ENCODE data around the gene GPR173. TPM values are rescaled to one million over a fixed set of nuclear protein-coding genes. Genes with fewer than 3 reads are reported as not detected.

The GPR173 gene, protein sequence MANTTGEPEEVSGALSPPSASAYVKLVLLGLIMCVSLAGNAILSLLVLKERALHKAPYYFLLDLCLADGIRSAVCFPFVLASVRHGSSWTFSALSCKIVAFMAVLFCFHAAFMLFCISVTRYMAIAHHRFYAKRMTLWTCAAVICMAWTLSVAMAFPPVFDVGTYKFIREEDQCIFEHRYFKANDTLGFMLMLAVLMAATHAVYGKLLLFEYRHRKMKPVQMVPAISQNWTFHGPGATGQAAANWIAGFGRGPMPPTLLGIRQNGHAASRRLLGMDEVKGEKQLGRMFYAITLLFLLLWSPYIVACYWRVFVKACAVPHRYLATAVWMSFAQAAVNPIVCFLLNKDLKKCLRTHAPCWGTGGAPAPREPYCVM
- total RNA-seq (2022): 0.68 and 0.78 TPM in 2 replicates
- Bru-seq, nascent RNA: percentile 33 among the genes with signal in this experiment
- BruChase-seq, experiment 1, labeled RNA remaining after a 6-hour chase: percentile 36 among the genes with signal in this experiment
- BruChase-seq, experiment 2, labeled RNA remaining after a 2-hour chase: percentile 42 among the genes with signal in this experiment
- long read RNA-seq, partial matches to known transcripts: 0 of 1 reads
- long read RNA-seq, other reads (novel, unspliced or antisense): 1 of 1 reads

DNA sequence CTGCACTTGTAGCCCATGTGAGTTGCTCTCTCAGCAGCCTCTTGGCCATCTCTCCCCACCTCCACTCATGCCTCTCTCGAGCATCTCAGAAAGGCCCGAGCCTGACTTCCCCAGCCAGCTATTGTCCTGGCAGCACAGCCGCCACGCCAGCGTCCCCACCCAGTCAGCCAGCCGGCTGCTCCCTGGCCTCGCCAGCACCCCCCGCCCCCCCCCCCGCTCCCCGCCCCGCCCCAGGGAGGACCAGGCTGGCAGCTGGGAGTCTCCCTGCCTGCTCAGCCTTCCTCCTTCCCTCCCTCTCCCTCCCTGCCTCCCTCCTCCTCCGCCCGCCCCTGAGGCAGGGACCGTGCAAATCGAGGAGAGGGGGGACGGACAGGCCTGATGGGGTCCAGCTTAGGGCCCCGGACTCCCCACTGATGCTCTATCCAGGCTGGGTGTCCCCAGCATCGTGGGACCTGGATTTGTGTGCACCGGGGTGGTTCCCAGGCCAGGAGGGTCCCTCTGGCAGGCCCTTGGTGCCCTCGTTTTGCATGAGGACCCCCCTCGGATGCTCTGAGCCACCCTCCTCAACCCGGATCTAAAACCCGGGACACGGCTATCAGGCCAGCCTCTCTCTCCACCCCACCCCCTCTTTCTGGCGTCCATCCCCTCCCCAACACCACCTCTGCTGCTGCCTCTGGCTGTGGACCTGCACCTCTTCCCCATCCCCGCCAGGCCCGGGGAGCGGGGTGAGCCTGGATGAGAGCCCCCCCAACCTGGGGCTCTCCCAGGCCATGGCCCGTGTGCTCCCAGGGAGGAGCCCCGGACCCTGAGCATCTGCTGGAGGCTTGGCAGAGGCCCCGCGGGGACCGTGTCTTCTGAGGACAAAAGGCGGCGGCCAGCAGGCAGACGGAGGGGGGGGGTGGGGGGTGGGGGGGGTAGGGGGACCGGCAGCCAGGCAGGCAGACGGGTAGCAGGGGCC is at the start of gene GPR173:
Gene GPR173 (plus strand): TSS at position 621 of the 958 bp plus-strand sequence. CDS start 27,833 bp downstream, outside the sequence.
- Mint-ChIP-seq H3K27me3 (ENCODE audit: unreplicated experiment) (peaks cover 21% of the 10 kb centered on the region), H3K27ac (ENCODE audit: unreplicated experiment) (no peak within 1 kb of the TSS), H3K36me3 (ENCODE audit: insufficient read depth, unreplicated experiment) (no peaks in the 10 kb centered on the region), H3K9me3 (ENCODE audit: low read depth, unreplicated experiment) (no peaks in the 10 kb centered on the region), H3K4me3 (ENCODE audit: low read depth, unreplicated experiment) (no peak within 1 kb of the TSS), H3K4me1 (ENCODE audit: low read depth, unreplicated experiment) (no peaks in the 10 kb centered on the region)
- no peak for DNase-seq
- TF ChIP-seq CTCF (IDR thresholded peaks at IDR 0.05; ENCODE audit: unreplicated experiment): no peak
- no TSS peak for BruUV-seq (replicated peaks)
- intact Hi-C loops (cut with micrococcal nuclease; ENCODE audit: unreplicated experiment): no loop called here
- CTCF ChIA-PET: no interaction called here

DNA sequence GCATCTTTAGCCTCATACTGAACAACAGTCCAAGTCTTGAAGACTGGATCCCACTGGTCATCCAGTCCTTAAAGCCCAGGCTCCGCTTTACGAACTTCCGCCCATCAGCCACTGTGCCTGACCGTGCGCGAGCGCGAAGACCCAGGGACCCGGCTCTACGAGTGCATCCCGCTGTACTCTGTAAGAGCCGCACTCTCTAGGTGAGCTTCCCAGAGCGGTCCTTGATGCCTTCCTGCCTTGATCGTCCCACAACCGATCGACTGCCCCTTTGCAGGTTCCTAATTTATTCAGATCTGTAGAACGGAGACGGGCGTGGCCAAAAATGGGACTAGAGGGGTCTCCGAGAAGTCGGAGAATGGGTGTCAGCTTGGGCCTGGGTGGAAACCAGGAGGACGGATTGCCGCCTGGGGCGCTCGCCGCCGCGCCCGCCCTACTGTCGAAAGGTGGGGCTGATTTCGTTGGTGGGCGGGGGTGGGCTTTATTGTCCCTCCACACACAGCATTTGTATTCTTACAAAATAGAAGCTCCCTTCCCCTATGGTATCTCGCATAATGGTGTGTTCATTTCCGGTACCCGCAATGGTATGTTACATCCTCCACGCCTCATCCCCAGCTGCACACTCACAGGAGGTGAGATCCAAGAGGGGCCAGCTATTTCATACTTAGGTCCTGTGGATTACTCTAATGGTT is 48.0 kb upstream of the GPR173 start:
- CTCF ChIA-PET: no interaction called here
- no peak for DNase-seq
- Mint-ChIP-seq H3K9me3 (ENCODE audit: low read depth, unreplicated experiment) (no peaks in the 10 kb centered on the region), H3K4me3 (ENCODE audit: low read depth, unreplicated experiment) (no peak overlapping the region), H3K27me3 (ENCODE audit: unreplicated experiment) (peaks cover 62% of the 10 kb centered on the region), H3K36me3 (ENCODE audit: insufficient read depth, unreplicated experiment) (peaks cover 2% of the 10 kb centered on the region), H3K27ac (ENCODE audit: unreplicated experiment) (no peak overlapping the region), H3K4me1 (ENCODE audit: low read depth, unreplicated experiment) (peaks cover 8% of the 10 kb centered on the region)
- intact Hi-C loops (cut with micrococcal nuclease; ENCODE audit: unreplicated experiment): no loop called here
- TF ChIP-seq CTCF (IDR thresholded peaks at IDR 0.05; ENCODE audit: unreplicated experiment): no peak
- no TSS peak for BruUV-seq (replicated peaks)

DNA sequence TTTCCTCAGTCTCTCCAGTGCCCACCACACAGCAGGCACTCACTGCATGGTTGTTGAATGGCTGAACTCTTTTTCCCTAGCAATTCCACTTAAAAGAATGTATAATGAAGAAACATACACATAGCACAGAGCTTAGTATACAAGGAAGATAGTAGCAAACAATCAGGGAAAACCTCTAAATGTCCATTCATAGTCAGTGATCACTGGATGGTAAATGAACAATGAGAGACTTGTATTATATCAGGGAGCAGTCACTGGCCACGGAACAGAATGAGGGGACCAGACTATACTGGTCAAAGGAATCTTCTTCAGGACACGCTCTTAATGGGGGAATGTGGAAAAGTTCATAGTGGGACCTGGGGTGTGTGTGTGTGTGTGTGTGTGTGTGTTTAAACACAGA is 46.6 kb upstream of the GPR173 start:
- CTCF ChIA-PET: no interaction called here
- no peak for DNase-seq
- H3K36me3 Mint-ChIP-seq (ENCODE audit: insufficient read depth, unreplicated experiment): no peaks in the 10 kb centered on the region
- no TSS peak for BruUV-seq (replicated peaks)
- no peak overlapping the region for H3K27ac Mint-ChIP-seq (ENCODE audit: unreplicated experiment)
- peaks cover 8% of the 10 kb centered on the region for H3K4me1 Mint-ChIP-seq (ENCODE audit: low read depth, unreplicated experiment)
- intact Hi-C loops (cut with micrococcal nuclease; ENCODE audit: unreplicated experiment): no loop called here
- peaks cover 72% of the 10 kb centered on the region for H3K27me3 Mint-ChIP-seq (ENCODE audit: unreplicated experiment)
- H3K4me3 Mint-ChIP-seq (ENCODE audit: low read depth, unreplicated experiment): no peak overlapping the region
- no peaks in the 10 kb centered on the region for H3K9me3 Mint-ChIP-seq (ENCODE audit: low read depth, unreplicated experiment)
- TF ChIP-seq CTCF (IDR thresholded peaks at IDR 0.05; ENCODE audit: unreplicated experiment): no peak

GRCh38 chrX:53003111-53003510 is 45.5 kb upstream of the GPR173 start:
- peaks cover 84% of the 10 kb centered on the region for H3K27me3 Mint-ChIP-seq (ENCODE audit: unreplicated experiment)
- BruUV-seq (replicated peaks): no TSS peak

More at GRCh38 chrX:53003111-53003510, 45.5 kb upstream of the GPR173 start:
- H3K9me3 Mint-ChIP-seq (ENCODE audit: low read depth, unreplicated experiment): no peaks in the 10 kb centered on the region
- no peak for TF ChIP-seq CTCF (IDR thresholded peaks at IDR 0.05; ENCODE audit: unreplicated experiment)
- CTCF ChIA-PET: no interaction called here
- intact Hi-C loops (cut with micrococcal nuclease; ENCODE audit: unreplicated experiment): no loop called here
- peaks cover 8% of the 10 kb centered on the region for H3K4me1 Mint-ChIP-seq (ENCODE audit: low read depth, unreplicated experiment)
- no peaks in the 10 kb centered on the region for H3K36me3 Mint-ChIP-seq (ENCODE audit: insufficient read depth, unreplicated experiment)
- no peak overlapping the region for H3K4me3 Mint-ChIP-seq (ENCODE audit: low read depth, unreplicated experiment)
- no peak overlapping the region for H3K27ac Mint-ChIP-seq (ENCODE audit: unreplicated experiment)
- DNase-seq: no peak

Measured in Calu3 (cell line).